ENCODE measurements around the gene GDPD1. TPM values are rescaled to one million over a fixed set of nuclear protein-coding genes. Genes with fewer than 3 reads are reported as not detected.

Gene GDPD1
- total RNA-seq, 1 experiment from 2014 or later = 6.0 TPM

- ChIA-PET POLR2A (no interaction called here), CTCF (no interaction called here)
- ATAC-seq = no peak
- Mint-ChIP-seq H3K9me3 (peaks cover 4% of the 10 kb centered on the region), H3K4me1 (no peaks in the 10 kb centered on the region), H3K27ac (no peak overlapping the region), H3K27me3 (ENCODE audit: low read depth) (peaks cover 4% of the 10 kb centered on the region), H3K4me3 (no peak overlapping the region), H3K36me3 (no peaks in the 10 kb centered on the region)
- TF ChIP-seq ETV6 (CRISPR knock-in tag; IDR thresholded peaks at IDR 0.05) = no peak
- TF ChIP-seq TP53 (CRISPR knock-in tag; IDR thresholded peaks at IDR 0.05) = no peak
- TF ChIP-seq ZNF138 (CRISPR knock-in tag; conservative IDR thresholded peaks at IDR 0.05) = no peak
- TF ChIP-seq, protein P1, sequence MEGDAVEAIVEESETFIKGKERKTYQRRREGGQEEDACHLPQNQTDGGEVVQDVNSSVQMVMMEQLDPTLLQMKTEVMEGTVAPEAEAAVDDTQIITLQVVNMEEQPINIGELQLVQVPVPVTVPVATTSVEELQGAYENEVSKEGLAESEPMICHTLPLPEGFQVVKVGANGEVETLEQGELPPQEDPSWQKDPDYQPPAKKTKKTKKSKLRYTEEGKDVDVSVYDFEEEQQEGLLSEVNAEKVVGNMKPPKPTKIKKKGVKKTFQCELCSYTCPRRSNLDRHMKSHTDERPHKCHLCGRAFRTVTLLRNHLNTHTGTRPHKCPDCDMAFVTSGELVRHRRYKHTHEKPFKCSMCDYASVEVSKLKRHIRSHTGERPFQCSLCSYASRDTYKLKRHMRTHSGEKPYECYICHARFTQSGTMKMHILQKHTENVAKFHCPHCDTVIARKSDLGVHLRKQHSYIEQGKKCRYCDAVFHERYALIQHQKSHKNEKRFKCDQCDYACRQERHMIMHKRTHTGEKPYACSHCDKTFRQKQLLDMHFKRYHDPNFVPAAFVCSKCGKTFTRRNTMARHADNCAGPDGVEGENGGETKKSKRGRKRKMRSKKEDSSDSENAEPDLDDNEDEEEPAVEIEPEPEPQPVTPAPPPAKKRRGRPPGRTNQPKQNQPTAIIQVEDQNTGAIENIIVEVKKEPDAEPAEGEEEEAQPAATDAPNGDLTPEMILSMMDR (IDR thresholded peaks at IDR 0.05) = no peak
- TF ChIP-seq GTF2I (CRISPR knock-in tag; conservative IDR thresholded peaks at IDR 0.05) = no peak
- TF ChIP-seq ZNF121 (CRISPR knock-in tag; IDR thresholded peaks at IDR 0.05) = no peak
- TF ChIP-seq NFE2L1 (CRISPR knock-in tag; IDR thresholded peaks at IDR 0.05) = no peak
- TF ChIP-seq CREB1 (CRISPR knock-in tag; IDR thresholded peaks at IDR 0.05) = no peak
- no peak for TF ChIP-seq ZNF232 (CRISPR knock-in tag; IDR thresholded peaks at IDR 0.05)
- no peak for TF ChIP-seq ZNF671 (CRISPR knock-in tag; IDR thresholded peaks at IDR 0.05)
- TF ChIP-seq, protein P2, sequence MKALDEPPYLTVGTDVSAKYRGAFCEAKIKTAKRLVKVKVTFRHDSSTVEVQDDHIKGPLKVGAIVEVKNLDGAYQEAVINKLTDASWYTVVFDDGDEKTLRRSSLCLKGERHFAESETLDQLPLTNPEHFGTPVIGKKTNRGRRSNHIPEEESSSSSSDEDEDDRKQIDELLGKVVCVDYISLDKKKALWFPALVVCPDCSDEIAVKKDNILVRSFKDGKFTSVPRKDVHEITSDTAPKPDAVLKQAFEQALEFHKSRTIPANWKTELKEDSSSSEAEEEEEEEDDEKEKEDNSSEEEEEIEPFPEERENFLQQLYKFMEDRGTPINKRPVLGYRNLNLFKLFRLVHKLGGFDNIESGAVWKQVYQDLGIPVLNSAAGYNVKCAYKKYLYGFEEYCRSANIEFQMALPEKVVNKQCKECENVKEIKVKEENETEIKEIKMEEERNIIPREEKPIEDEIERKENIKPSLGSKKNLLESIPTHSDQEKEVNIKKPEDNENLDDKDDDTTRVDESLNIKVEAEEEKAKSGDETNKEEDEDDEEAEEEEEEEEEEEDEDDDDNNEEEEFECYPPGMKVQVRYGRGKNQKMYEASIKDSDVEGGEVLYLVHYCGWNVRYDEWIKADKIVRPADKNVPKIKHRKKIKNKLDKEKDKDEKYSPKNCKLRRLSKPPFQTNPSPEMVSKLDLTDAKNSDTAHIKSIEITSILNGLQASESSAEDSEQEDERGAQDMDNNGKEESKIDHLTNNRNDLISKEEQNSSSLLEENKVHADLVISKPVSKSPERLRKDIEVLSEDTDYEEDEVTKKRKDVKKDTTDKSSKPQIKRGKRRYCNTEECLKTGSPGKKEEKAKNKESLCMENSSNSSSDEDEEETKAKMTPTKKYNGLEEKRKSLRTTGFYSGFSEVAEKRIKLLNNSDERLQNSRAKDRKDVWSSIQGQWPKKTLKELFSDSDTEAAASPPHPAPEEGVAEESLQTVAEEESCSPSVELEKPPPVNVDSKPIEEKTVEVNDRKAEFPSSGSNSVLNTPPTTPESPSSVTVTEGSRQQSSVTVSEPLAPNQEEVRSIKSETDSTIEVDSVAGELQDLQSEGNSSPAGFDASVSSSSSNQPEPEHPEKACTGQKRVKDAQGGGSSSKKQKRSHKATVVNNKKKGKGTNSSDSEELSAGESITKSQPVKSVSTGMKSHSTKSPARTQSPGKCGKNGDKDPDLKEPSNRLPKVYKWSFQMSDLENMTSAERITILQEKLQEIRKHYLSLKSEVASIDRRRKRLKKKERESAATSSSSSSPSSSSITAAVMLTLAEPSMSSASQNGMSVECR (CRISPR knock-in tag; IDR thresholded peaks at IDR 0.05; ENCODE audit: borderline replicate concordance) = no peak
- TF ChIP-seq, protein P3, sequence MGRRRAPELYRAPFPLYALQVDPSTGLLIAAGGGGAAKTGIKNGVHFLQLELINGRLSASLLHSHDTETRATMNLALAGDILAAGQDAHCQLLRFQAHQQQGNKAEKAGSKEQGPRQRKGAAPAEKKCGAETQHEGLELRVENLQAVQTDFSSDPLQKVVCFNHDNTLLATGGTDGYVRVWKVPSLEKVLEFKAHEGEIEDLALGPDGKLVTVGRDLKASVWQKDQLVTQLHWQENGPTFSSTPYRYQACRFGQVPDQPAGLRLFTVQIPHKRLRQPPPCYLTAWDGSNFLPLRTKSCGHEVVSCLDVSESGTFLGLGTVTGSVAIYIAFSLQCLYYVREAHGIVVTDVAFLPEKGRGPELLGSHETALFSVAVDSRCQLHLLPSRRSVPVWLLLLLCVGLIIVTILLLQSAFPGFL (CRISPR knock-in tag; IDR thresholded peaks at IDR 0.05; ENCODE audit: borderline replicate concordance) = no peak
- TF ChIP-seq, protein P4, sequence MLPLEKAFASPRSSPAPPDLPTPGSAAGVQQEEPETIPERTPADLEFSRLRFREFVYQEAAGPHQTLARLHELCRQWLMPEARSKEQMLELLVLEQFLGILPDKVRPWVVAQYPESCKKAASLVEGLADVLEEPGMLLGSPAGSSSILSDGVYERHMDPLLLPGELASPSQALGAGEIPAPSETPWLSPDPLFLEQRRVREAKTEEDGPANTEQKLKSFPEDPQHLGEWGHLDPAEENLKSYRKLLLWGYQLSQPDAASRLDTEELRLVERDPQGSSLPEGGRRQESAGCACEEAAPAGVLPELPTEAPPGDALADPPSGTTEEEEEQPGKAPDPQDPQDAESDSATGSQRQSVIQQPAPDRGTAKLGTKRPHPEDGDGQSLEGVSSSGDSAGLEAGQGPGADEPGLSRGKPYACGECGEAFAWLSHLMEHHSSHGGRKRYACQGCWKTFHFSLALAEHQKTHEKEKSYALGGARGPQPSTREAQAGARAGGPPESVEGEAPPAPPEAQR (CRISPR knock-in tag; IDR thresholded peaks at IDR 0.05) = no peak
- TF ChIP-seq, protein P5, sequence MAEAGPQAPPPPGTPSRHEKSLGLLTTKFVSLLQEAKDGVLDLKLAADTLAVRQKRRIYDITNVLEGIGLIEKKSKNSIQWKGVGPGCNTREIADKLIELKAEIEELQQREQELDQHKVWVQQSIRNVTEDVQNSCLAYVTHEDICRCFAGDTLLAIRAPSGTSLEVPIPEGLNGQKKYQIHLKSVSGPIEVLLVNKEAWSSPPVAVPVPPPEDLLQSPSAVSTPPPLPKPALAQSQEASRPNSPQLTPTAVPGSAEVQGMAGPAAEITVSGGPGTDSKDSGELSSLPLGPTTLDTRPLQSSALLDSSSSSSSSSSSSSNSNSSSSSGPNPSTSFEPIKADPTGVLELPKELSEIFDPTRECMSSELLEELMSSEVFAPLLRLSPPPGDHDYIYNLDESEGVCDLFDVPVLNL (CRISPR knock-in tag; IDR thresholded peaks at IDR 0.05; ENCODE audit: borderline replicate concordance, low read depth) = no peak
- no peak for TF ChIP-seq NR3C1 (CRISPR knock-in tag; conservative IDR thresholded peaks at IDR 0.05; ENCODE audit: low read depth)
- no peak for TF ChIP-seq ZNF512 (CRISPR knock-in tag; IDR thresholded peaks at IDR 0.05; ENCODE audit: borderline replicate concordance)
- TF ChIP-seq E2F1 (CRISPR knock-in tag; IDR thresholded peaks at IDR 0.05) = no peak
- TF ChIP-seq JAZF1 (CRISPR knock-in tag; IDR thresholded peaks at IDR 0.05) = no peak
- DNase-seq (ENCODE audit: low spot score) = no peak
Observed at GRCh38 chr17:59304811-59305210, 84.5 kb downstream of the GDPD1 start.

Data from WTC11 (cell line).